DND-41 (cell line): Measurements from ENCODE around the gene CENPX.

ENCODE experiments used
- ATAC-seq: fragments of 200-7000 bp; cut with Tn5 transposase; 3 replicates; pipeline ENCODE4 v1.9.1; 2021; ENCODE audit warnings: low read depth; ENCODE audit not compliant: insufficient read depth
- DNase-seq: peaks from one replicate; pipeline ENCODE4 v3.0.0-alpha.2; 2020
- H2AFZ ChIP-seq: 2 replicates; pipeline ENCODE4 v1.6.0; 2012; ENCODE audit warnings: low read depth, low read length
- H3K27ac ChIP-seq: 2 replicates; pipeline ENCODE4 v1.5.1; 2012; ENCODE audit warnings: low read length, inconsistent platforms
- H3K27me3 ChIP-seq: fragments of 200-600 bp; sonication (generic); 2 replicates; pipeline ENCODE4 v1.6.0; 2012; ENCODE audit warnings: low read length, mild to moderate bottlenecking, inconsistent platforms; ENCODE audit not compliant: insufficient read depth, poor library complexity
- H3K36me3 ChIP-seq: 2 replicates; pipeline ENCODE4 v1.5.1; 2012; ENCODE audit warnings: low read length, inconsistent platforms; ENCODE audit not compliant: insufficient read depth
- H3K4me1 ChIP-seq: 2 replicates; pipeline ENCODE4 v1.5.1; 2012; ENCODE audit warnings: mild to moderate bottlenecking, low read length; ENCODE audit not compliant: insufficient read depth
- H3K4me2 ChIP-seq: 2 replicates; pipeline ENCODE4 v1.6.0; 2012; ENCODE audit warnings: mild to moderate bottlenecking, moderate library complexity, low read length, inconsistent platforms; ENCODE audit not compliant: insufficient read depth
- H3K4me3 ChIP-seq, 2 experiments: fragments of 200-600 bp in 1 of 2; shearing (Covaris generic) in 1 of 2; 2 replicates each; pipeline ENCODE4 v1.5.1; 2012 to 2016; ENCODE audit warnings: inconsistent platforms in 2 of 2, low read length in 2 of 2, mild to moderate bottlenecking in 2 of 2, low read depth in 1 of 2, moderate library complexity in 1 of 2
- H3K79me2 ChIP-seq: 2 replicates; pipeline ENCODE4 v1.6.0; 2012; ENCODE audit warnings: low read length, inconsistent platforms; ENCODE audit not compliant: insufficient read depth
- H3K9ac ChIP-seq: 2 replicates; pipeline ENCODE4 v1.6.0; 2012; ENCODE audit warnings: low read depth, mild to moderate bottlenecking, inconsistent platforms, low read length, moderate library complexity
- H3K9me3 ChIP-seq: 2 replicates; pipeline ENCODE4 v1.5.1; 2012; ENCODE audit warnings: low read length, moderate library complexity, mild to moderate bottlenecking, inconsistent platforms; ENCODE audit not compliant: insufficient read depth, severe bottlenecking
- H4K20me1 ChIP-seq: 2 replicates; pipeline ENCODE4 v1.6.0; 2012; ENCODE audit warnings: low read length; ENCODE audit not compliant: insufficient read depth
- CTCF ChIP-seq: IDR thresholded peaks from 2 replicates; pipeline ENCODE4 v1.5.1; 2012; ENCODE audit warnings: borderline replicate concordance, low read length, moderate library complexity, mild to moderate bottlenecking; ENCODE audit not compliant: poor library complexity, severe bottlenecking; ENCODE audit errors: extremely low read depth
- EZH2 ChIP-seq: IDR thresholded peaks from 3 replicates; pipeline ENCODE4 v1.6.1; 2012; ENCODE audit warnings: borderline replicate concordance, low read depth, mild to moderate bottlenecking, moderate library complexity, low read length, inconsistent platforms; ENCODE audit not compliant: severe bottlenecking

CENPX gene

GRCh38 chr17:82007228-82007494, 15.5 kb downstream of the CENPX start:
- Histone ChIP-seq H3K4me3 (no peak overlapping the region), H2AFZ (no peak overlapping the region), H3K27me3 (no peaks in the 10 kb centered on the region), H3K4me1 (no peaks in the 10 kb centered on the region), H3K79me2 (no peaks in the 10 kb centered on the region), H3K36me3 (no peaks in the 10 kb centered on the region), H3K9me3 (no peaks in the 10 kb centered on the region), H3K9ac (no peak overlapping the region), H4K20me1 (0 out of 2 replicates have a peak, but pooled peaks cover 4% of the 10 kb centered on the region), H3K27ac (no peak overlapping the region), H3K4me2 (no peak overlapping the region)
- DNase-seq (no peak), ATAC-seq (no peak)
- no peak for TF ChIP-seq CTCF
- TF ChIP-seq EZH2 = no peak

DNA sequence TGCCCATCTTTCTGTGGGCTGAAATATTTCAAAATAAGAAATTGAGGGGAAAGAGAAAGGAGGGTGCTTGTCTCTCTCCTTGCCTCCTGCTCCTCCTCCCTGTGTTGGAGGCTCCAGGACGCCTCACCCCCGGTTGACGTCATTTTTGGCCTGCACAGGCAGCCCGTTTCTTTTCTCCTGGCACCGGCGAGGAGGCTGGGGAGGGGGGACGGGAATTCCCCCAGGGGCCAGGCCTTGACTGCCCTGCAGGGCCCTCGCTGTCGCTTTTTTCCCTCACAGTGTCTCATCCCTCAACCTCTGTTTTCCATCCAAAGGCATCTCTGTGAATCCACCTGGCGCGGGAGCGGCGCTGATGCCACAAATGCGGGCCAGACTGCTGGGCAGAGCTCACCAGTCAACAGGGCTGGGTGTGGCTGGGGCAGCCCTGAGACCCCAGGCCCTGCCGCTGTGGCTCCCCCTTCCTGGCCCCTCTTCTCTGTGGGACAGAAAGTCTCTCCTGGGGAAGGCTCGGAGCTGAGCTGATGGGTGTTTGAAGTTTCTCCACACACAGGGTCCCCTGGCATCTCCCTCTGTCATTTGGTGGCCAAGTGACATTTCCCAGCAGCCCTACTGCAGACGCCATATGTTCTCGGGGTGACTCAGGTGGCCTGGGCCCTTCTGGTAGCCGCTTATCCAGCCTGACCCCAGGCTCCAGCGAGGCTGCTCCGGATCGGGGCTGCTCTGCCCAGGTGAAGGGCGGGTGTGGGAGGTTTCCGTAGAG, 16.0 kb downstream of the CENPX start:
- H3K4me3 ChIP-seq = no peak overlapping the region
- no peaks in the 10 kb centered on the region for H3K27me3 ChIP-seq
- no peaks in the 10 kb centered on the region for H3K79me2 ChIP-seq
- no peak overlapping the region for H3K9ac ChIP-seq
- DNase-seq (no peak), ATAC-seq (no peak)
- H3K4me1 ChIP-seq = no peaks in the 10 kb centered on the region
- no peaks in the 10 kb centered on the region for H3K36me3 ChIP-seq
- H3K27ac ChIP-seq = no peak overlapping the region
- TF ChIP-seq EZH2 (no peak), CTCF (no peak)
- no peaks in the 10 kb centered on the region for H3K9me3 ChIP-seq
- H4K20me1 ChIP-seq = 0 out of 2 replicates have a peak, but pooled peaks cover 4% of the 10 kb centered on the region
- H2AFZ ChIP-seq = no peak overlapping the region
- no peak overlapping the region for H3K4me2 ChIP-seq

GRCh38 chr17:82005701-82006348, 16.9 kb downstream of the CENPX start:
- no peak overlapping the region for H3K27ac ChIP-seq
- H3K36me3 ChIP-seq = no peaks in the 10 kb centered on the region
- no peak overlapping the region for H3K4me3 ChIP-seq
- no peak overlapping the region for H3K4me2 ChIP-seq
- no peaks in the 10 kb centered on the region for H3K27me3 ChIP-seq
- peaks cover 9% of the 10 kb centered on the region; the same call in 1 of the 2 replicates for H4K20me1 ChIP-seq
- no peak overlapping the region for H2AFZ ChIP-seq
- H3K9me3 ChIP-seq = no peaks in the 10 kb centered on the region
- TF ChIP-seq CTCF (no peak), EZH2 (no peak)
- DNase-seq = no peak
- H3K4me1 ChIP-seq = no peaks in the 10 kb centered on the region
- no peak; the same call in 2 of the 3 replicates for ATAC-seq
- no peaks in the 10 kb centered on the region for H3K79me2 ChIP-seq
- no peak overlapping the region for H3K9ac ChIP-seq
